Posterior cingulate gyrus (tissue), 11 donors: Measurements from ENCODE around the gene IRAG1.

Experiments used
- DNase-seq, 10 donors: peaks; one replicate each; pipeline versions ENCODE4 v3.0.0 to v3.0.0-alpha.2; 2020 to 2021; ENCODE audit warnings: mixed read lengths in 3 of 10
- intact Hi-C: fragments of 100-400 bp; cut with DNase I; formaldehyde crosslinking; loops from one replicate; pipeline ENCODE4 v1.15.1; 2023

The IRAG1 gene

GRCh38 chr11:10651656-10652361 lies 41.7 kb downstream of the IRAG1 start:
- DNase-seq = peak in 1 of 10 donors; percentile 77

GRCh38 chr11:10650630-10651029 lies 42.9 kb downstream of the IRAG1 start:
- intact Hi-C loops = loop anchor here (5.0 kb wide), 1 partner anchor 238 kb away; no protein-coding TSS in a partner anchor
- DNase-seq = no peak

More at GRCh38 chr11:10651656-10652361, 41.7 kb downstream of the IRAG1 start:
- intact Hi-C loops = loop anchor here (5.0 kb wide), 1 partner anchor 240 kb away; no protein-coding TSS in a partner anchor

- intact Hi-C loops = loop anchor here (5.0 kb wide), 1 partner anchor 238 kb away; no protein-coding TSS in a partner anchor
- peak in 1 of 10 donors; percentile 14 for DNase-seq
These were observed 43.4 kb downstream of the IRAG1 start for GRCh38 chr11:10650166-10650565.

GRCh38 chr11:10648871-10649270 lies 44.7 kb downstream of the IRAG1 start:
- intact Hi-C loops = no loop called here
- DNase-seq = peak in 1 of 10 donors; percentile 63

- DNase-seq = peak in 1 of 10 donors; percentile 41
- intact Hi-C loops = no loop called here
These were observed 46.7 kb downstream of the IRAG1 start for GRCh38 chr11:10646681-10647355.

GRCh38 chr11:10646005-10646404 lies 47.5 kb downstream of the IRAG1 start:
- intact Hi-C loops = no loop called here
- DNase-seq = peak in 1 of 10 donors; percentile 45

GRCh38 chr11:10645212-10645795 lies 48.3 kb downstream of the IRAG1 start:
- intact Hi-C loops = no loop called here
- no peak for DNase-seq
